Naive thymus-derived CD4-positive, alpha-beta T cell (primary cell): ENCODE results near the gene GABRA4. TPM values are rescaled to one million over a fixed set of nuclear protein-coding genes. Genes with fewer than 3 reads are reported as not detected.

Experiments used
- ATAC-seq: fragments of 150-1000 bp; cut with Tn5 transposase; 2 replicates; pipeline ENCODE4 v1.10.0; 2021; ENCODE audit warnings: mild to moderate bottlenecking, moderate library complexity
- CTCF ChIA-PET: fragments of 350-600 bp; sonication (Branson Sonifier 250); formaldehyde crosslinking; loops from one replicate; lab custom pipeline; 2021; ENCODE audit warnings: antibody characterized with exemption; lab: Charles Lee
- POLR2A ChIA-PET: fragments of 350-600 bp; sonication (Branson Sonifier 250); formaldehyde crosslinking; loops from one replicate; lab custom pipeline; 2021; ENCODE audit warnings: antibody characterized with exemption, inconsistent platforms; lab: Charles Lee
- DNase-seq, 9 donors: peaks; one replicate each; pipeline versions ENCODE4 v3.0.0 to v3.0.0-alpha.2; 2020 to 2022; ENCODE audit warnings: mixed read lengths in 1 of 9
- H3K27ac ChIP-seq: one replicate; pipeline ENCODE4 v1.7.0; 2013; ENCODE audit warnings: mild to moderate bottlenecking, low read depth, low read length, moderate library complexity
- H3K27me3 ChIP-seq, 2 donors: one replicate each; pipeline ENCODE4 v1.7.0; 2013; ENCODE audit warnings: low read length in 2 of 2, mild to moderate bottlenecking in 2 of 2, moderate library complexity in 2 of 2; ENCODE audit not compliant: control insufficient read depth in 2 of 2, insufficient read depth in 2 of 2
- H3K36me3 ChIP-seq, 3 experiments: 1 replicate in 2 of 3; 2 replicates in 1 of 3; pipeline ENCODE4 v1.7.0; 2013; ENCODE audit warnings: low read length in 3 of 3, mild to moderate bottlenecking in 3 of 3, moderate library complexity in 1 of 3; ENCODE audit not compliant: insufficient read depth in 3 of 3, control insufficient read depth in 2 of 3
- H3K4me1 ChIP-seq, 2 donors: one replicate each; pipeline ENCODE4 v1.7.0; 2013; ENCODE audit warnings: low read length in 2 of 2, mild to moderate bottlenecking in 2 of 2, moderate library complexity in 1 of 2; ENCODE audit not compliant: control insufficient read depth in 2 of 2, insufficient read depth in 2 of 2
- H3K4me3 ChIP-seq: 2 replicates; pipeline ENCODE4 v1.7.0; 2013; ENCODE audit warnings: mild to moderate bottlenecking, low read length
- H3K9me3 ChIP-seq, 3 experiments: 1 replicate in 2 of 3; 2 replicates in 1 of 3; pipeline ENCODE4 v1.7.0; 2013; ENCODE audit warnings: low read length in 3 of 3; ENCODE audit not compliant: control insufficient read depth in 2 of 3
- H3K27ac Mint-ChIP-seq, 9 donors: one replicate each; pipeline ENCODE4 v1.8.0; 2020 to 2022; ENCODE audit warnings: mixed read lengths in 9 of 9, mild to moderate bottlenecking in 8 of 9, moderate library complexity in 5 of 9, inconsistent platforms in 2 of 9
- H3K27me3 Mint-ChIP-seq, 5 donors: one replicate each; pipeline ENCODE4 v1.8.0; 2021 to 2022; ENCODE audit warnings: mixed read lengths in 5 of 5, mild to moderate bottlenecking in 1 of 5
- H3K36me3 Mint-ChIP-seq, 5 donors: one replicate each; pipeline ENCODE4 v1.8.0; 2020 to 2022; ENCODE audit warnings: mixed read lengths in 5 of 5, mild to moderate bottlenecking in 3 of 5, inconsistent platforms in 1 of 5
- H3K4me1 Mint-ChIP-seq, 7 donors: one replicate each; pipeline ENCODE4 v1.8.0; 2020 to 2022; ENCODE audit warnings: mixed read lengths in 7 of 7, mild to moderate bottlenecking in 3 of 7, inconsistent platforms in 1 of 7
- H3K4me3 Mint-ChIP-seq, 10 donors: one replicate each; pipeline ENCODE4 v1.8.0; 2020 to 2022; ENCODE audit warnings: mild to moderate bottlenecking in 10 of 10, mixed read lengths in 10 of 10, moderate library complexity in 6 of 10, inconsistent platforms in 2 of 10
- H3K9me3 Mint-ChIP-seq, 11 donors: one replicate each; pipeline ENCODE4 v1.8.0; 2020 to 2022; ENCODE audit warnings: mixed read lengths in 11 of 11, mild to moderate bottlenecking in 4 of 11, inconsistent platforms in 1 of 11, moderate library complexity in 1 of 11
- intact Hi-C, 2 donors: fragments of 100-400 bp; cut with micrococcal nuclease; formaldehyde crosslinking; loops; one replicate each; pipeline ENCODE4 v1.15.1; 2023
- polyA plus RNA-seq, 2 donors: library from polyadenylated mRNA; unstranded; fragments of 300-500 nt; fragmentation: Illumina TruSeq; gene quantifications; one replicate each; pipeline ENCODE4 v1.2.3, GENCODE V29; 2021
- total RNA-seq, 6 experiments: library from RNA in 5 of 6; stranded (reverse) in 5 of 6; gene quantifications; 1 replicate in 5 of 6; 2 replicates in 1 of 6; pipeline ENCODE4 v1.2.3 and lab custom pipeline; 2021 to 2026

GABRA4 gene
- total and polyA plus RNA-seq, 7 experiments from 2014 or later: not detected

DNA sequence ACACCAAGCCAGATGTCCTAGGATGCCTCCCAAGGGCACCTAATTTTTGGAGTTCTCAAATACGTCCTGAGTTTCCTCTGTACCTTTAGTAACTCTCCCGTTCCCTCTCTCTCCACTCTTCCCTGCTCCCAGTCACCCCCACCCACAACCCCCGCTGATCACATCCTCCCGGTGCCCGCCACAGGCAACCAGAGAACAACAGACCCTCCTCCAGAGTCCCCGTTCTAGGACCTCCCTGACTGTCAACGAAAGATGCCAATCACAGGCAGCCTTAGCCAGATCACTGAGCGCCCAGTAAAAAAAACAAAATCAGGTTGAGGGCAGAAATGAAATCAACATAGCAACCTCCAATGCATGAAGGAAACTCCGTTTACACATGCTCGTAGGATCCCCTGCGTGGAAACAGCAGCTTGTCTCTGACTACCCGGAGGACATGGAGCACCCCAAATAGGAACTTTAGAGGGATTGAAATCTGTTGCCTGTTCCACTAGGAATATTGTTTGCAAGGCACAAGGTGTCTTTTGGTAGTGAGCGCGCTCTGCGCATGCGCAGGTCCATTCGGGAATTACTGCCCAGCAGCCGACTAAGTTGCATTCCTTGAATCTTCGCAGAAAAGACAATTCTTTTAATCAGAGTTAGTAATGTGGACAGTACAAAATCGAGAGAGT lies 37.8 kb upstream of the GABRA4 start, which contains the start of gene GABRB1:
GABRB1 (plus strand) TSS at position 557 of the 668 bp plus-strand sequence.
- Mint-ChIP-seq H3K9me3 (no peaks in the 10 kb centered on the region), H3K4me1 (peaks cover 12 to 21% (median 17%) of the 10 kb centered on the region in 7 donors), H3K27me3 (peaks cover 48 to 63% (median 58%) of the 10 kb centered on the region in 5 donors), H3K27ac (no peak within 1 kb of the TSS), H3K36me3 (no peaks in the 10 kb centered on the region), H3K4me3 (peak within 1 kb of the TSS; percentile 68 to 84 (median 74))
- Histone ChIP-seq H3K36me3 (no peaks in the 10 kb centered on the region), H3K9me3 (no peaks in the 10 kb centered on the region), H3K4me3 (peak within 1 kb of the TSS; percentile 32), H3K27ac (no peak within 1 kb of the TSS), H3K27me3 (peaks cover 0 to 14% of the 10 kb centered on the region in 2 donors), H3K4me1 (peaks cover 5 to 12% of the 10 kb centered on the region in 2 donors)
- ChIA-PET CTCF (no interaction called here), POLR2A (no interaction called here)
- DNase-seq: peak in 3 of 9 donors; percentile 4 to 23 (median 11)
- intact Hi-C loops: loop anchor here (1.0 to 5.0 kb wide), 3 partner anchors 20 to 189 kb away; no protein-coding TSS in a partner anchor
- no peak for ATAC-seq

DNA sequence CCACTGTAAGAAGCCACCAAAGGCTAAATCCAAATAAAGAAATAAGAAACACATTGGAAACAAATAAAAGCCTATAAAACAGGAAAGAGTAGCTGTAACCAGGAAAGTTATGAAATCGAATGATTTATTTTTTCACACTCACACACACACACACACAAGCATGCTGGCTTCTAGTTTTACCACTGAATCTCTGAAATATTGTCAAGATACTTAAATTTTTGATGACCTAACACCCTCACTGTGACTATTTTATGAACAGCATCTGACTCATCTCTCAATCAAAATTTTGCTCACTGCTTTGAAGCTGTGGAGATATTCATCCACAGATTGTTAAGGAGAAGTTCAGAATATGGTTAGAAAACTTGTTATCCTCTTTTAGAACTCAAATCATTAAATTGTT lies 24.1 kb upstream of the GABRA4 start:
- Mint-ChIP-seq H3K4me3 (no peak overlapping the region), H3K36me3 (no peaks in the 10 kb centered on the region), H3K4me1 (peaks cover 0 to 3% (median 0%) of the 10 kb centered on the region in 7 donors), H3K27ac (no peak overlapping the region), H3K9me3 (peaks cover 0 to 13% (median 6%) of the 10 kb centered on the region in 11 donors), H3K27me3 (peaks cover 0 to 8% (median under 1%) of the 10 kb centered on the region in 5 donors)
- H3K27me3 ChIP-seq: no peaks in the 10 kb centered on the region
- DNase-seq (no peak), ATAC-seq (no peak)
- no peaks in the 10 kb centered on the region for H3K4me1 ChIP-seq
- CTCF ChIA-PET: no interaction called here
- H3K4me3 ChIP-seq: no peak overlapping the region
- POLR2A ChIA-PET: no interaction called here
- H3K36me3 ChIP-seq: no peaks in the 10 kb centered on the region
- H3K27ac ChIP-seq: no peak overlapping the region
- intact Hi-C loops: loop anchor here in 1 of 2 donors (10.0 kb wide), 1 partner anchor 447 kb away; the partner anchor contains the start of gene COMMD8
- H3K9me3 ChIP-seq: no peaks in the 10 kb centered on the region

DNA sequence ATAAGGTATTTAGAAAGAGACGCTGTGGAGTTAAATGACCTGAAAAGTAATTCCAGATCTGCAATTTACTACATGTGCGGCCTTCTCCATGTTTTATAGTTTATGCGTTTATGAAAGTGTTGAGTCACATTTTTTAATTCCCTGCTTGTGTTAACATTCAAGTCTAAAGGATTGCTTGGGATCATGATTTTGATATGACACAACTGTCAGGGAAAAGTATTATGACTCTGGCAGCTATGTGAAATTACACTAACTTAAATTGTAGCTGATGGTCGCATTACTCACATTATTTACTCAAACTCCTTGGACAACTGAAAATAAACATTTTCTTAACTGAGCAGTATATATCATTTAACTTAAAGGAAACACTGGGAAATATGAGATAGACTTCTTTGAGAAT lies 23.7 kb upstream of the GABRA4 start:
- H3K4me1 Mint-ChIP-seq: peaks cover 0 to 7% (median 0%) of the 10 kb centered on the region in 7 donors
- H3K9me3 ChIP-seq: no peaks in the 10 kb centered on the region
- CTCF ChIA-PET: no interaction called here

DNA sequence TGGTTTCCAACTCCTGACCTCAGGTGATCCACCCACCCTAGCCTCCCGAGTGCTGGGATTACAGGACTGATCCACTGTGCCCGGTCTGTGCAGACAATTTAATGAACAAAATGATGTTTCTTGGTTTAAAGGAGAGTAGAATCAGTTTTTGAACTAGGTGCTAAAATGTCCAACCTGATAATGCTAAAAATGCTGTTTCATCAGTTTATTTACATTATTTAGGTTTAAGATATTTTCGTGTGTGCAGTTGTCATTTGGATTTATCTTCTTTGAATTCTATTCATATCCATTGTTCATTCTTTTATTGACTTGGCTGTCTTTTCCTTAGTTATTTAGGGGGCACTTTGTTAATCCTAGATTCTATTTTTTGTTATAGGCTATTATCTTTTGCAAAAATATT lies 20.0 kb upstream of the GABRA4 start:
- ATAC-seq: no peak
- intact Hi-C loops: loop anchor here in 1 of 2 donors (10.0 kb wide), 1 partner anchor 451 kb away; the partner anchor contains the start of gene COMMD8
- ChIA-PET POLR2A (no interaction called here), CTCF (no interaction called here)
- H3K36me3 ChIP-seq: no peaks in the 10 kb centered on the region
- H3K27ac ChIP-seq: no peak overlapping the region
- H3K9me3 ChIP-seq: no peaks in the 10 kb centered on the region
- peaks cover 0 to 11% (median 9%) of the 10 kb centered on the region in 5 donors for H3K36me3 Mint-ChIP-seq
- H3K27me3 ChIP-seq: no peaks in the 10 kb centered on the region
- H3K27me3 Mint-ChIP-seq: peaks cover 0 to 4% (median 0%) of the 10 kb centered on the region in 5 donors
- no peak overlapping the region for H3K27ac Mint-ChIP-seq
- no peak for DNase-seq
- peaks cover 10 to 35% (median 24%) of the 10 kb centered on the region in 7 donors for H3K4me1 Mint-ChIP-seq
- H3K9me3 Mint-ChIP-seq: peaks cover 0 to 14% (median 0%) of the 10 kb centered on the region in 11 donors
- no peak overlapping the region for H3K4me3 ChIP-seq
- peaks cover 9 to 13% of the 10 kb centered on the region in 2 donors for H3K4me1 ChIP-seq
- no peak overlapping the region for H3K4me3 Mint-ChIP-seq

More for the DNA sequence above, 23.7 kb upstream of the GABRA4 start:
- no peak overlapping the region for H3K4me3 ChIP-seq
- Mint-ChIP-seq H3K27ac (no peak overlapping the region), H3K36me3 (no peaks in the 10 kb centered on the region), H3K9me3 (peaks cover 0 to 13% (median 6%) of the 10 kb centered on the region in 11 donors), H3K4me3 (no peak overlapping the region), H3K27me3 (peaks cover 0 to 7% (median 0%) of the 10 kb centered on the region in 5 donors)
- no peaks in the 10 kb centered on the region for H3K4me1 ChIP-seq
- no peak for ATAC-seq
- intact Hi-C loops: loop anchor here in 1 of 2 donors (10.0 kb wide), 1 partner anchor 448 kb away; the partner anchor contains the start of gene COMMD8
- H3K36me3 ChIP-seq: no peaks in the 10 kb centered on the region
- no peak for DNase-seq
- H3K27me3 ChIP-seq: no peaks in the 10 kb centered on the region
- no peak overlapping the region for H3K27ac ChIP-seq
- POLR2A ChIA-PET: interaction anchor here (0.6 kb wide), 1 partner anchor 728 kb away, joined by 4 read pairs; no protein-coding TSS in a partner anchor

DNA sequence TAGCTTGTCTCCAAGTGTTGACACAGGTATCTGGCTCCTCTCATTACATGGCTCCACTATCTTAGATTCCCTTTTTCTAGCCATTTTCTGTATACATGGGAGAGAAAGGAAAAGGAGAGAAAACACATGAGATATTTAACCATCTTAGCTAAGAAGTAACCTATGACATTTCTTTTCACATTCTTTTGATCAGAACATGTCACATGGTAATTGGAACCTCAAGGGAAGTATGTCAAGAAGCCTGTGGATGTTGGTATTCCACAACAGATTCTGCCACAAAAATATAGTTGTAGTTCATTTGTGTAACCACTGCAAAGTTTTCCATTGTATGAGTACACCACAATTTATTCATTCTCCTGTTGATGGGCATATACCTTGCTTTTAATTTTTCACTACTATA lies 19.3 kb upstream of the GABRA4 start:
- POLR2A ChIA-PET: no interaction called here

DNA sequence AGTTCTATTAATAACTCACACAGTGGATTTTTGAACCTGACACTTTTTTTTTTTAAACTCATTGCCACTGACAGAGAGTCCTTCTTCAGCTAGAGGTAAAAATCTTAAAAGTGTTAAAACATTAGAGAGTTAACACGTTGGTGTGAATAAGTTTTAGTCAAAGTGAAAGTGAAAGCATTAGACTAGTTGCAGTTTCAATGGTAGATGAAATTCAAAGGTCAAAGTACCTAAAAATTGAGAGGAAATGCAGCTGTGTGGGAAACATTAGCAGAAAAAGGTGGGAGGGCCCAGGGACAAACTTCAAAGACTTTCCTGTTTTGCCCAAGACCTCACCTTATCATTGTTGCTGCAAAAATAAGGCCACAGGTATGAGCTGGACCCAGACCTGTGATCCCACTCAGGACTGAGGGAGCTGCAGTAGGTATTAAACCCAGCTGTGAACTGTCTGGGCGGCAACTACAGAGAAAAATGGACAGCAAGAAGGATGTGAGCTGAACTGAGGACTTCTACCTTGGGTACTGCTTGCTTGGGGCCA lies 17.6 kb upstream of the GABRA4 start:
- Mint-ChIP-seq H3K27ac (peak overlapping the region; percentile 50 to 86 (median 76)), H3K9me3 (peaks cover 0 to 14% (median 0%) of the 10 kb centered on the region in 11 donors), H3K4me1 (peaks cover 10 to 35% (median 24%) of the 10 kb centered on the region in 7 donors), H3K27me3 (no peaks in the 10 kb centered on the region), H3K36me3 (peaks cover 0 to 11% (median 9%) of the 10 kb centered on the region in 5 donors), H3K4me3 (peak overlapping the region; percentile 53 to 82 (median 65))
- intact Hi-C loops: loop anchor here in 1 of 2 donors (1.0 to 10.0 kb wide), 2 partner anchors 20 to 454 kb away; partner anchors contain the start of genes COMMD8 and GABRB1
- Histone ChIP-seq H3K27ac (no peak overlapping the region), H3K4me3 (peak overlapping the region; percentile 39), H3K36me3 (no peaks in the 10 kb centered on the region), H3K9me3 (no peaks in the 10 kb centered on the region), H3K4me1 (peaks cover 9 to 13% of the 10 kb centered on the region in 2 donors), H3K27me3 (no peaks in the 10 kb centered on the region)
- DNase-seq: peak in 5 of 9 donors; percentile 5 to 28 (median 24)
- ChIA-PET CTCF (no interaction called here), POLR2A (interaction anchor here (0.7 to 0.8 kb wide), 2 partner anchors 208 to 906 kb away, joined by 3 to 5 read pairs; no protein-coding TSS in a partner anchor)
- ATAC-seq: peak; percentile 60

More for the DNA sequence above, 19.3 kb upstream of the GABRA4 start:
- peaks cover 0 to 14% (median 0%) of the 10 kb centered on the region in 11 donors for H3K9me3 Mint-ChIP-seq
- peaks cover 9 to 13% of the 10 kb centered on the region in 2 donors for H3K4me1 ChIP-seq
- no peak overlapping the region for H3K4me3 Mint-ChIP-seq
- CTCF ChIA-PET: no interaction called here
- H3K4me1 Mint-ChIP-seq: peaks cover 10 to 35% (median 24%) of the 10 kb centered on the region in 7 donors
- intact Hi-C loops: loop anchor here in 1 of 2 donors (10.0 kb wide), 1 partner anchor 452 kb away; the partner anchor contains the start of gene COMMD8
- H3K36me3 Mint-ChIP-seq: peaks cover 0 to 11% (median 9%) of the 10 kb centered on the region in 5 donors
- H3K4me3 ChIP-seq: no peak overlapping the region
- DNase-seq (no peak), ATAC-seq (no peak)
- H3K27me3 ChIP-seq: no peaks in the 10 kb centered on the region
- peak overlapping the region in 1 of 9 donors; percentile 7 for H3K27ac Mint-ChIP-seq
- no peak overlapping the region for H3K27ac ChIP-seq
- H3K27me3 Mint-ChIP-seq: no peaks in the 10 kb centered on the region
- no peaks in the 10 kb centered on the region for H3K9me3 ChIP-seq
- no peaks in the 10 kb centered on the region for H3K36me3 ChIP-seq
